HuH-7.5 (cell line): ENCODE results near the gene POLR2E.
"Not testable (repeated sequence)": the region's sequence is repeated elsewhere in the genome, so short reads cannot be mapped to it uniquely, and the experiment has no call there.

ENCODE experiments used
- DNase-seq: peaks from one replicate; pipeline ENCODE4 v3.0.0; 2011; ENCODE audit warnings: low spot score

Gene POLR2E

GRCh38 chr19:1125601-1126467 lies 30.7 kb upstream of the POLR2E start:
- no peak for DNase-seq

GRCh38 chr19:1123885-1124677 lies 28.9 kb upstream of the POLR2E start:
- no peak for DNase-seq

DNA sequence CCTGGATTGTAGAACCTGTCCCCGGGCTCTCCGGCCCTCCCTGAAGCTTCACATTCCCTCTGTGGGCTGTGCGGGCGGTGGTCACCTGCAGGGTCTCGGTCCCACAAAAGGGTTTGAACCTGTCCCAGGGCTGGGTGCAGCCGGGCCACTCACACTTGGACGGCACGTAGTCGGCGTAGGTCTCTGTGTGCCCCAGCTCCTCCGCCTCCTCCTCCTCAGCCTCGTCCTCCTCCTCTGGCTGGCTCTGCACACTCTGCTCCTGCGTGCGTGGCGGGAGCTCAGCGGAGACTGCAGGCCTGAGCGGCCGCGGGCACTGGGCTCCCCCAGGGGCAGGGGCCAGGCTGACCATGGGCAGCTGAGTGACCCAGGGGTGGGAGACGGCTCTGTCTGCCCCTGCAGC lies 28.2 kb upstream of the POLR2E start:
- DNase-seq = no peak

DNA sequence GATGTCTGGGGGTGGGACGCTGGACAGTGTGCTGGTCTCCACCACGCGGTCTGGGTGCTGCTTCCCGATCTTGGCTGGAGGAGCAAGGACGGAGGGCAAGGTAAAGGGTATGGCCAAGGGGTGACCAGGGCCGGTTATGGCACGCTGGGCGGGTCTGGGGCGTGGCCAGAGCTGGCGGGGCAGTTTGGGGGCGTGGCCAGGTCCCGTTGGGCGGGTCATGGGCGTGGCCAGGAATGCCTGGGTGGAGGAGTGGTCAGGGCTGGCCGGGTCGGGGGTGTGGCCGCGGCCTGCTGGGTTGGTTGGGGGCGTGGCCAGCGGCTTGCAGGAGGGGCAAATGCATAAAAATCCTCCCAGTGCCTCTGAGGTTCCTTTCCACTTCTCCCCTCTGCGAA lies 27.8 kb upstream of the POLR2E start:
- peak; percentile 81 for DNase-seq

GRCh38 chr19:1122021-1122971 lies 27.1 kb upstream of the POLR2E start:
- DNase-seq = no peak

DNA sequence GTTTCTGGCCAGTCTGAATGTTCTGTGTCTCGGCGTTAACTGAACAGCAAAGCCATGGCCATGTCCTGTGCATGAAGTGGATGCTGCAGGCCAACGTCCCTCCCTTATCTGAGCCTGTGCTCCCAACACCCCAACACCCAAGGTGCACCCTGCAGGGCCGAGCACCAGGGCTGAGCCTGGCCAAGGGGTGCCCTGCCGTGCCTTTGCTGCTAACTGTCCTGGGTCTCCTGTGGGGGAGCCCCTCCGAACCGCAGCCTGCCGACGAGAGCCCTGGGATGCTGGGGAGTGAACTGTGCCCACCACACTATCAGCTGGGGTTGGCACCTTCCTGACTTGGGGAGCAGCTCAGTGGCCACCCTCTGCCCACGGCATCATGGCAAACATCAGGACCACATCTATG lies 26.2 kb upstream of the POLR2E start:
- DNase-seq = no peak

- DNase-seq = no peak
These were observed 24.5 kb upstream of the POLR2E start for GRCh38 chr19:1119475-1120217.

GRCh38 chr19:1118999-1119398 lies 23.8 kb upstream of the POLR2E start:
- no peak for DNase-seq

- no peak for DNase-seq
These were observed 22.5 kb upstream of the POLR2E start for GRCh38 chr19:1117654-1118053.

DNA sequence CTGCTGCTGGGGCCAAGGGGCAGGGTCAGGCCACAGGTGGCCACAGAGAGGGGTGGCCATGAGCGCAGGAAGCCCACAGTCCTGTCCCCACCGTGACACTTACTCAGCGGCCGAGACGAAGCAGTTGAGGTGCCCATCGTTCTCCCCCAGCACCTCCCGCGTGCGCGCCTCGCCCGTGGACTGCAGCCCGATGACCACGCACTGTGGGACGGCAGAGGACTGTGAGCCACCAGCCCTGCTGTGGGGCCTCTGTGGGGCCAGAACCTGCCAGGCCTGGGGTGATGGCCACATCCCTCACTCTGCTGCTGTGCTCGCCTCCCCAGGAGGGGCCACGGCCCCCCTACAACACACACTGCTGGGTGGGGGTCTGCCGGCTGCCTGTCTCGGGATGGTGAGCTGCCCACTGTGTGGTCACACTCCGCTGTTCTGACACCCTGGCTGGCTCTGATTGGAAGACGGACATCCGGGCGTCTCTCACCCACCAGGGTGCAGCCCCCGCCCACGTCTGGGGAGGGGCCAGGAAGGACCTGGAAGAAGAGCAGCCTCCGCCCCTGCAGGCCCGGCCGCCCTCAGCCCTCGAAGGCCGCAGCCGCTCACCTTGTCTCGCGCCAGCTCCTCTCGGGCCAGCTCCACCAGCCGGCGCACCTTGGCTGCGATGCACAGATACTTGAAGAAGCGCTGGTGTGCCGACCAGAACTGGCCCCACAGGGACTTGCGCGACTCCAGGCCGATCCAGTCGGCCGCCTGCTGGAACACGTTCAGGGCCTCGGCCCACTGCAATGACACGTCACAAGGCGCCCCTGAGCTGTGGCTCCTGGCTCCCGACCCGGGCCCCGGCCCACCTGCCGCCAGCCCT lies 21.8 kb upstream of the POLR2E start:
- no peak for DNase-seq

DNA sequence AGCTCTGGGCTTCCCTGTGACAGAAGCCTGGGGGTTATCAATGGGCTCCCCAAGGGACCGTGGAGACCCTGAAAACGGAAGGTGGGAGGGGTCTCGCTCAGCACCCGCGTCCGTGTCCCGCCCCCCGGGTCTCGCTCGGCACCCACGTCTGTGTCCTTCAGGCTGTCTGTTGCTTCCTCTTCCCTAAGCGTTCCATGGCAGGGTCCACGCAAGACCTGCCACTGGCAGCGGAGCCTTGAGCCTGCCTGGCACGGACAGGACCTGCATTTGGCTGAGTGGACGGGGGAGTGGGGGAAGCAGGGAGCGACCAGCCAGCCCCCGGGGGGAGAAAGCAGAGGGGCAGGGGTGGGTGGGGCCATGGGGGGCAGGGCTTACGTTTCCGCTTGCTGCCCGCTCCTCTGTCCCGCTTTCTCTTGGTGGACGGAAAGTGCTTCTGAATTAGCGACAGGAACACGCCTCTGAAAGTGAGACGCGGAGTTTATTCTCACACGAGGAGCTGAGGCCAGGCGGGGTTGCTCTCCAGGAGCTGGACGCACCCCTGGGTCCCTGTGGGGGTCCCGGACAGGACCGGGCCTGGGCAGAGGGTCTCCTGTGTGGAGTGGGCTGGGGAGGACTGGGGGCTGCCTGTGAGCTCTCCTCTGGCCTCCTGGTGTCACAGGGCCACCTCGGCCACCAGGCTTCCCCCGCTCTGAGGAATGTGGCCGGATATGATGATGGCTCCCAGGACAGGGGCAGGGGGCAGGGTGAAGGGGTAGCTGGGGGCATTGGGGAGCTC lies 20.7 kb upstream of the POLR2E start:
- no peak for DNase-seq

DNA sequence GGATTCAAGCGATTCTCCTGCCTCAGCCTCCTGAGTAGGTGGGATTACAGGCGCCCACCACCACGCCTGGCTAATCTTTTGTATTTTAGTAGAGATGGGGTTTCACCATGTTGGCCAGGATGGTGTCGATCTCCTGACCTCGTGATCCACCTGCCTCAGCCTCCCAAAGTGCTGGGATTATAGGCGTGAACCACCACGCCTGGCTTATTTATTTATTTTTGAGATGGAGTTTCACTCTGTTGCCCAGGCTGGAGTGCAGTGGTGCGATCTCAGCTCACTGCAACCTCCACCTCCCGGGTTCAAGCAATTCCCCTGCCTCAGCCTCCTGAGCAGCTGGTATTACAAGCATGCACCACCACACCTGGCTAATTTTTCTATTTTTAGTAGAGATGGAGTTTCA lies 19.6 kb upstream of the POLR2E start:
- DNase-seq = not testable (repeated sequence)

GRCh38 chr19:1113986-1114483 lies 18.9 kb upstream of the POLR2E start:
- DNase-seq = no peak

DNA sequence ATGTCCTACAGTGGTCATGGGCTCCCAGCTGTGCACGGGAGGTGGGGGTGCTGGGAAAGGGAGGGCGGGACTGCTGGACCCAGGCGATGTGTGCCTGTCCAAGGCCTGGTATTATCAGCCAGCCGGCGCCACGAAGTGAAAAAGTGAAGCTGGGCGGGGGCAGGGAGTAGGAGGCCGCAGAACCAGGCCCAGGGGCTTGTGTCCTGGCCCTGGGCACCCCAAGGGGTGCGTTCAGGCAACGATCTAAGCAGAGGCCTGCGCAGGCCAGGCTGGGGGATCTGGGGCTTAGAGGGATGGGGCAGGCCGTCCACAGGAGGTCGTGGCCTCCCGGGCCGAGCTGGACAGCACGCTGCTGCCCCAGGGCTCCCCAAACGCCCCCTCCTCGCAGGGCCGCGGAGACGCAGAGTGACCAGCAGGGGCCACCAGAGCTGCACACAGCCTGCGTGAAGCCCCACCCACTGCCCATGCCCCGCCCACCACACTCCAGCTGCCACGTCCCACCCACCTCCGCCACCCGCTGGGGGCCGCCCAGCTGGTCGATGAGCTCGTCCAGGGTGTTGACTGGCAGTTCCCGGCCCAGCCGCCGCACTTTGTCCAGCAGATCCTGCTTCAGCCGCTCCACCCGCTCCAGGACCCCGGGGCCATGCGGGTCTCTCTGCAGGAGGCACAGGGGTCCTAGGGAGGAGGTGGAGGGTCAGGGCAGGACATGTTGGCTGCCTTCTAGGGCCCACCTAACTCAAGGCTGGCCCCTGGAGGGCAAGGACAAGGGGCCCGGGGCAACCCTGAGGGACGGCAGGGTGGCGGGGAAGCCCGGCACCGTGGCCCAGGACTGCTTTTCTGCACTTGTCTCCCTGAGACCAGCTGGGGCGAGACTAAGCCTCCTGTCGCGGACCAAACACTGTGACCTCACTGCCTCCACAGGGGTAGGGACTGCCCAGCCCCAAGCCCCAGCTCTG lies 18.1 kb upstream of the POLR2E start:
- peak; percentile 100 for DNase-seq

DNA sequence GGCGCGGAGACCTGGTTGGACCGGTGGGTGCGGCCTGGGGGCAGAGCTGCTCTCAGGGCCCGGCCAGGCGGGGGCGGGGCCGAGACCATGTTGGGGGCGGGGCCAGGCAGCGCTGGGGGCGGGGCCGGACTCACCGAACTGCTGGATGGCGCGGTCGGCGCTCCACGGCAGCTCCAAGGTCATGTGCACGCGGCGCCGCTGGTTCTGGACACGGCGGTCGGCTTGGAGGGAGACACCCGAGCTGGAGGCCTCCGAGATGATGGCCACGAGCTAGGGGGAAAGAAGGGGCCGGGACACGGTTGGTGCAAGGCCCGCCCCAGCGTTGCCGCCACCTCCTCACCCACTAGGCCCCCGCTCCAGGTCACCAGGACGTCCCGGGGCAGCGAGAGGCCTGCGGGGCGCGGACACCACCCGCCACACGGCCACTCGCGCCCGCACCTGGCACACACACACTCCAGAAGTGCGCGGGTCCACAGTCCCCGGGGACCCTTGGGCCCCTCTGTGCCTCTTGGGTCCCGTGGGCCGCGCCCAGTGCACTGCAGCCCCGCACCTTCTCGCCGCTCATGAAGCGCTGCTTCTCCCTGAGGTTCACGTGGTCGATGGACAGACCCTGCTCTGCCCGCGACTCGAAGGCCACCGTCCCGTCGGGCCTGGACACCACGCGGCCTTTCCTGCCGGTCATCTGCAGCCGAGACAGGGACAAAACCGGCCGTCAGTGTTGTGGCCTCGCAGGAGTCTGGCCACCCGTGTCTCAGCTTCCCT lies 17.3 kb upstream of the POLR2E start:
- DNase-seq = no peak

- no peak for DNase-seq
These were observed 16.6 kb upstream of the POLR2E start for GRCh38 chr19:1111641-1112267.
